Measurements from ENCODE around the gene PRR16. TPM values are rescaled to one million over a fixed set of nuclear protein-coding genes. Genes with fewer than 3 reads are reported as not detected.
"Not testable (repeated sequence)": the region's sequence is repeated elsewhere in the genome, so short reads cannot be mapped to it uniquely, and the experiment has no call there.

Gene PRR16
- total RNA-seq, 4 donors from 2014 or later, result 2.9 to 9.1 (median 4.2) TPM

GRCh38 chr5:120690621-120691407 is 226.7 kb downstream of the PRR16 start:
- no peak for DNase-seq (ENCODE audit: extremely low spot score)
- Histone ChIP-seq H3K4me1 (no peaks in the 10 kb centered on the region), H3K27me3 (no peaks in the 10 kb centered on the region), H3K27ac (replicated peaks in 1 of 4) (no peak overlapping the region), H3K4me3 (no peak overlapping the region), H3K36me3 (no peaks in the 10 kb centered on the region), H3K9me3 (no peaks in the 10 kb centered on the region)
- TF ChIP-seq POLR2AphosphoS5 (IDR thresholded peaks at IDR 0.05), result no peak
- no peak for TF ChIP-seq POLR2A (IDR thresholded peaks at IDR 0.05; ENCODE audit: low read depth)
- TF ChIP-seq, protein P1, sequence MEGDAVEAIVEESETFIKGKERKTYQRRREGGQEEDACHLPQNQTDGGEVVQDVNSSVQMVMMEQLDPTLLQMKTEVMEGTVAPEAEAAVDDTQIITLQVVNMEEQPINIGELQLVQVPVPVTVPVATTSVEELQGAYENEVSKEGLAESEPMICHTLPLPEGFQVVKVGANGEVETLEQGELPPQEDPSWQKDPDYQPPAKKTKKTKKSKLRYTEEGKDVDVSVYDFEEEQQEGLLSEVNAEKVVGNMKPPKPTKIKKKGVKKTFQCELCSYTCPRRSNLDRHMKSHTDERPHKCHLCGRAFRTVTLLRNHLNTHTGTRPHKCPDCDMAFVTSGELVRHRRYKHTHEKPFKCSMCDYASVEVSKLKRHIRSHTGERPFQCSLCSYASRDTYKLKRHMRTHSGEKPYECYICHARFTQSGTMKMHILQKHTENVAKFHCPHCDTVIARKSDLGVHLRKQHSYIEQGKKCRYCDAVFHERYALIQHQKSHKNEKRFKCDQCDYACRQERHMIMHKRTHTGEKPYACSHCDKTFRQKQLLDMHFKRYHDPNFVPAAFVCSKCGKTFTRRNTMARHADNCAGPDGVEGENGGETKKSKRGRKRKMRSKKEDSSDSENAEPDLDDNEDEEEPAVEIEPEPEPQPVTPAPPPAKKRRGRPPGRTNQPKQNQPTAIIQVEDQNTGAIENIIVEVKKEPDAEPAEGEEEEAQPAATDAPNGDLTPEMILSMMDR (IDR thresholded peaks at IDR 0.05), result no peak
- TF ChIP-seq EP300 (IDR thresholded peaks at IDR 0.05), result no peak
- intact Hi-C loops (cut with DNase I), result no loop called here
- WGBS, result 78% methylated on average over 9 of the region's 9 CpGs

DNA sequence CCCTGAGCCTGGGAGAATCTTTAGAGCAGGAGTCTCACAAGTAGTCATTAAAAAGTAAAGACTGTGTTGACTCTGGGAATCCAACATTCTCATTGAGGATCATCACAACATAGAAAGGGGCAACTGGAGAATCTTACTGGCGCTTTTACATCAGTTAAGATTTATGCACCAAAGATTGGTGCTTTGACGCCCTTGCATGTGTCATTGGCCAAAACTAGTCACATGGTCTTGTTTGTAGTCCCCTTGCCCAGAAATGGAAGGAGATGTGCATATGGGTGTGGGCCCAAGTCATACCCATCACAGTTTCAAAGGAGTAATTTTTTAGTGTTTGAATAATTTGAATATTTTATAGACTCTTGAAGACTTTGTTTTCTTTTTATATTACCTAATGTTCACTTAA is 228.2 kb downstream of the PRR16 start:
- H3K4me1 ChIP-seq, result no peaks in the 10 kb centered on the region
- no peaks in the 10 kb centered on the region for H3K36me3 ChIP-seq
- 90% methylated on average over 2 of the region's 2 CpGs for WGBS
- no peaks in the 10 kb centered on the region for H3K9me3 ChIP-seq
- no peaks in the 10 kb centered on the region for H3K27me3 ChIP-seq
- H3K27ac ChIP-seq (replicated peaks in 1 of 4), result no peak overlapping the region
- DNase-seq (ENCODE audit: extremely low spot score), result no peak
- TF ChIP-seq POLR2A (IDR thresholded peaks at IDR 0.05; ENCODE audit: low read depth) (no peak), EP300 (IDR thresholded peaks at IDR 0.05) (no peak)
- TF ChIP-seq, protein P1 (IDR thresholded peaks at IDR 0.05), result no peak
- intact Hi-C loops (cut with DNase I), result no loop called here
- H3K4me3 ChIP-seq, result no peak overlapping the region

- Histone ChIP-seq H3K4me1 (no peaks in the 10 kb centered on the region), H3K9me3 (no peaks in the 10 kb centered on the region), H3K36me3 (no peaks in the 10 kb centered on the region), H3K27me3 (no peaks in the 10 kb centered on the region), H3K4me3 (no peak overlapping the region), H3K27ac (replicated peaks in 1 of 4) (no peak overlapping the region)
- WGBS, result 62% methylated on average over 4 of the region's 4 CpGs
- TF ChIP-seq, protein P1 (IDR thresholded peaks at IDR 0.05), result no peak
- TF ChIP-seq POLR2A (IDR thresholded peaks at IDR 0.05; ENCODE audit: low read depth) (no peak), POLR2AphosphoS5 (IDR thresholded peaks at IDR 0.05) (no peak), EP300 (IDR thresholded peaks at IDR 0.05) (no peak)
- intact Hi-C loops (cut with DNase I), result no loop called here
- no peak for DNase-seq (ENCODE audit: extremely low spot score)
These were observed 231.3 kb downstream of the PRR16 start for GRCh38 chr5:120695368-120695880.

GRCh38 chr5:120697147-120697546 is 233.0 kb downstream of the PRR16 start:
- Histone ChIP-seq H3K9me3 (no peaks in the 10 kb centered on the region), H3K4me3 (no peak overlapping the region), H3K27ac (replicated peaks in 1 of 4) (no peak overlapping the region), H3K4me1 (no peaks in the 10 kb centered on the region), H3K36me3 (no peaks in the 10 kb centered on the region), H3K27me3 (no peaks in the 10 kb centered on the region)
- no peak for TF ChIP-seq POLR2A (IDR thresholded peaks at IDR 0.05; ENCODE audit: low read depth)
- TF ChIP-seq, protein P1 (IDR thresholded peaks at IDR 0.05), result no peak
- no peak for TF ChIP-seq EP300 (IDR thresholded peaks at IDR 0.05)
- TF ChIP-seq POLR2AphosphoS5 (IDR thresholded peaks at IDR 0.05), result no peak
- no peak for DNase-seq (ENCODE audit: extremely low spot score)
- intact Hi-C loops (cut with DNase I), result no loop called here
- 62% methylated on average over 4 of the region's 4 CpGs for WGBS

DNA sequence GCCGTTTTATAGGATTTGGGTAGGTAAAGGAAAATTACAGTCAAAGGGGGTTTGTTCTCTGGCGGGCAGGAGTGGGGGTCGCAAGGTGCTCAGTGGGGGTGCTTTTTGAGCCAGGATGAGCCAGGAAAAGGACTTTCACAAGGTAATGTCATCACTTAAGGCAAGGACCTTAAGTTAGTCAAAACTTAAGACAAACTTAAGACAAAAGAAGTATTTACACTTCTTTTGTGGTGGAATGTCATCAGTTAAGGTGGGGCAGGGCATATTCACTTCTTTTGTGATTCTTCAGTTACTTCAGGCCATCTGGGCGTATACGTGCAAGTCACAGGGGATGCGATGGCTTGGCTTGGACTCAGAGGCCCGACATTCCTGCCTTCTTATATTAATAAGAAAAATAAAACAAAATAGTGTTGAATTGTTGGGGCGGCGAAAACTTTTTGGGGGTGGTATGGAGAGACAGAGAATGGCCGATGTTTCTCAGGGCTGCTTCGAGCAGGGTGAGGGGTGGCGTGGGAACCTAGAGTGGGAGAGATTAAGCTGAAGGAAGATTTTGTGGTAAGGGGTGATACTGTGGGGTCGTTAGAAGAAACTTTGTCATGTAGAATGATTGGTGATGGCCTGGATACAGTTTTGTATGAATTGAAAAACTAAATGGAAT is 233.7 kb downstream of the PRR16 start:
- H3K4me3 ChIP-seq; H3K27ac ChIP-seq (replicated peaks in 1 of 4); DNase-seq (ENCODE audit: extremely low spot score); intact Hi-C loops (cut with DNase I); H3K36me3 ChIP-seq; H3K9me3 ChIP-seq; H3K4me1 ChIP-seq; H3K27me3 ChIP-seq: not testable (repeated sequence)
- WGBS, result 80% methylated on average over 13 of the region's 13 CpGs

DNA sequence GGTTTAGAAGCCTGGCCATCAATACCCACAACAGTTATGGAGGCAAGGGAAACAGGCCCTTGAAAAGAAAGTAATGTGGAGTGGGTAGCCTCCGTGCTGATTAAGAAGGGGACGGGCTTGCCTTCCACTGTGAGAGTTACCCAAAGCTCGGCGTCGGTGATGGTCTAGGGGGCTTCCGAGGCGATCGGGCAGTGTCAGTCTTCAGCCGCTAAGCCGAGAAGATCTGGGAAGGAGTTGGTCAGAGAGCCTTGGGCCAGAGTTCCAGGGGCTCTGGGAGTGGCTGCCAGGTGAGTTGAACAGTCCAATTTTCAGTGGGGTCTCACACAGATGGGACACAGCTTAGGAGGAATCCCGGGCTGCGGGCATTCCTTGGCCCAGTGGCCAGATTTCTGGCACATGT is 236.6 kb downstream of the PRR16 start:
- H3K36me3 ChIP-seq; H3K4me1 ChIP-seq; DNase-seq (ENCODE audit: extremely low spot score); intact Hi-C loops (cut with DNase I); H3K27ac ChIP-seq (replicated peaks in 1 of 4); H3K27me3 ChIP-seq; H3K4me3 ChIP-seq; H3K9me3 ChIP-seq: not testable (repeated sequence)
- 91% methylated on average over 10 of the region's 12 CpGs for WGBS

DNA sequence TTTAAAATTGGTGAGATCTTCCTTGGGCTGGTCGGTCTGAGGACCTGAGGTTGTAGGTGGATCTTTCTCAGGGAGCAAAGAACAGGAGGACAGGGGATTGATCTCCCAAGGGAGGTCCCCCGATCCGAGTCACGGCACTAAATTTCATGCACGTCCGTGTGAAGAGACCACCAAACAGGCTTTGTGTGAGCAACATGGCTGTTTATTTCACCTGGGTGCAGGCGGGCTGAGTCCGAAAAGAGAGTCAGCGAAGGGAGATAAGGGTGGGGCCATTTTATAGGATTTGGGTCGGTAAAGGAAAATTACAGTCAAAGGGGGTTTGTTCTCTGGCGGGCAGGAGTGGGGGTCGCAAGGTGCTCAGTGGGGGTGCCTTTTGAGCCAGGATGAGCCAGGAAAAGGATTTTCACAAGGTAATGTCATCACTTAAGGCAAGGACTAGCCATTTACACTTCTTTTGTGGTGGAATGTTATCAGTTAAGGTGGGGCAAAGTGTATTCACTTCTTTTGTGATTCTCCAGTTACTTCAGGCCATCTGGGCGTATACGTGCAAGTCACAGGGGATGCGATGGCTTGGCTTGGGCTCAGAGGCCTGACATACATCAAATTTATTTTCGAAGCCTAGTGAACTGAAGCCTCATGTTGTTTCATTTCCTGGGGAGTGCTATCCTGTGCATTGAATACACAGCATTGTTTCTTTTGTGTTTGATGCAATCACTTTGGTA is 238.9 kb downstream of the PRR16 start:
- H3K9me3 ChIP-seq; H3K4me1 ChIP-seq; H3K27ac ChIP-seq (replicated peaks in 1 of 4); intact Hi-C loops (cut with DNase I); H3K4me3 ChIP-seq; H3K36me3 ChIP-seq; H3K27me3 ChIP-seq; DNase-seq (ENCODE audit: extremely low spot score): not testable (repeated sequence)
- WGBS, result 50% methylated on average over 16 of the region's 16 CpGs

Measured in esophagus muscularis mucosa (tissue), 4 donors.